ENCODE measurements around the gene SRGAP1. TPM values are rescaled to one million over a fixed set of nuclear protein-coding genes. Genes with fewer than 3 reads are reported as not detected.

SRGAP1 gene
- total RNA-seq, 2 experiments from 2014 or later: not detected

- CTCF ChIA-PET: no interaction called here
These were observed 150.2 kb downstream of the SRGAP1 start for GRCh38 chr12:63994704-63995103.

GRCh38 chr12:63995512-63995911 lies 151.0 kb downstream of the SRGAP1 start:
- CTCF ChIA-PET: no interaction called here
- Mint-ChIP-seq H3K36me3 (ENCODE audit: low read depth) (no peaks in the 10 kb centered on the region), H3K27ac (no peak overlapping the region), H3K9me3 (ENCODE audit: insufficient read depth) (no peaks in the 10 kb centered on the region), H3K4me3 (no peak overlapping the region), H3K4me1 (ENCODE audit: low read depth) (no peaks in the 10 kb centered on the region), H3K27me3 (ENCODE audit: low read depth) (peaks cover 10% of the 10 kb centered on the region)
- ATAC-seq (no peak), DNase-seq (no peak)
- POLR2A ChIA-PET: no interaction called here

More at GRCh38 chr12:63994704-63995103, 150.2 kb downstream of the SRGAP1 start:
- DNase-seq (no peak), ATAC-seq (no peak)
- no peaks in the 10 kb centered on the region for H3K9me3 Mint-ChIP-seq (ENCODE audit: insufficient read depth)
- H3K4me1 Mint-ChIP-seq (ENCODE audit: low read depth): no peaks in the 10 kb centered on the region
- no peak overlapping the region for H3K4me3 Mint-ChIP-seq
- H3K27ac Mint-ChIP-seq: no peak overlapping the region
- POLR2A ChIA-PET: no interaction called here
- H3K36me3 Mint-ChIP-seq (ENCODE audit: low read depth): no peaks in the 10 kb centered on the region
- H3K27me3 Mint-ChIP-seq (ENCODE audit: low read depth): peaks cover 10% of the 10 kb centered on the region

- POLR2A ChIA-PET: no interaction called here
- CTCF ChIA-PET: interaction anchor here (1.5 kb wide), 1 partner anchor 154 kb away, joined by 3 read pairs; no protein-coding TSS in a partner anchor
- Mint-ChIP-seq H3K4me3 (no peak overlapping the region), H3K9me3 (ENCODE audit: insufficient read depth) (no peaks in the 10 kb centered on the region), H3K27ac (no peak overlapping the region), H3K27me3 (ENCODE audit: low read depth) (peaks cover 10% of the 10 kb centered on the region), H3K4me1 (ENCODE audit: low read depth) (no peaks in the 10 kb centered on the region), H3K36me3 (ENCODE audit: low read depth) (no peaks in the 10 kb centered on the region)
- DNase-seq (no peak), ATAC-seq (no peak)
These were observed 152.1 kb downstream of the SRGAP1 start for GRCh38 chr12:63996556-63996955.

GRCh38 chr12:63997198-63997597 lies 152.7 kb downstream of the SRGAP1 start:
- ChIA-PET POLR2A (no interaction called here), CTCF (interaction anchor here (1.5 kb wide), 1 partner anchor 154 kb away, joined by 3 read pairs; no protein-coding TSS in a partner anchor)
- H3K9me3 Mint-ChIP-seq (ENCODE audit: insufficient read depth): no peaks in the 10 kb centered on the region
- H3K4me3 Mint-ChIP-seq: no peak overlapping the region
- H3K36me3 Mint-ChIP-seq (ENCODE audit: low read depth): no peaks in the 10 kb centered on the region
- no peak overlapping the region for H3K27ac Mint-ChIP-seq
- H3K4me1 Mint-ChIP-seq (ENCODE audit: low read depth): no peaks in the 10 kb centered on the region
- H3K27me3 Mint-ChIP-seq (ENCODE audit: low read depth): peaks cover 7% of the 10 kb centered on the region
- ATAC-seq (no peak), DNase-seq (no peak)

GRCh38 chr12:63998584-63998983 lies 154.1 kb downstream of the SRGAP1 start:
- Mint-ChIP-seq H3K27ac (no peak overlapping the region), H3K4me1 (ENCODE audit: low read depth) (no peaks in the 10 kb centered on the region), H3K27me3 (ENCODE audit: low read depth) (peaks cover 7% of the 10 kb centered on the region), H3K4me3 (no peak overlapping the region), H3K9me3 (ENCODE audit: insufficient read depth) (no peaks in the 10 kb centered on the region), H3K36me3 (ENCODE audit: low read depth) (no peaks in the 10 kb centered on the region)
- ChIA-PET POLR2A (no interaction called here), CTCF (interaction anchor here (1.0 kb wide), 1 partner anchor 11 kb away, joined by 3 read pairs; no protein-coding TSS in a partner anchor)
- DNase-seq (no peak), ATAC-seq (no peak)

- H3K9me3 Mint-ChIP-seq (ENCODE audit: insufficient read depth): no peaks in the 10 kb centered on the region
- H3K27me3 Mint-ChIP-seq (ENCODE audit: low read depth): peaks cover 5% of the 10 kb centered on the region
- H3K36me3 Mint-ChIP-seq (ENCODE audit: low read depth): no peaks in the 10 kb centered on the region
- DNase-seq (no peak), ATAC-seq (no peak)
- no peak overlapping the region for H3K4me3 Mint-ChIP-seq
- POLR2A ChIA-PET: no interaction called here
- no peak overlapping the region for H3K27ac Mint-ChIP-seq
- CTCF ChIA-PET: no interaction called here
- H3K4me1 Mint-ChIP-seq (ENCODE audit: low read depth): no peaks in the 10 kb centered on the region
These were observed 155.4 kb downstream of the SRGAP1 start for GRCh38 chr12:63999853-64000252.

- H3K27me3 Mint-ChIP-seq (ENCODE audit: low read depth): no peaks in the 10 kb centered on the region
- no peak for ATAC-seq
- H3K36me3 Mint-ChIP-seq (ENCODE audit: low read depth): no peaks in the 10 kb centered on the region
- CTCF ChIA-PET: no interaction called here
- POLR2A ChIA-PET: no interaction called here
- no peak overlapping the region for H3K4me3 Mint-ChIP-seq
- H3K9me3 Mint-ChIP-seq (ENCODE audit: insufficient read depth): no peaks in the 10 kb centered on the region
- no peaks in the 10 kb centered on the region for H3K4me1 Mint-ChIP-seq (ENCODE audit: low read depth)
- DNase-seq: no peak
- H3K27ac Mint-ChIP-seq: no peak overlapping the region
These were observed 156.9 kb downstream of the SRGAP1 start for GRCh38 chr12:64001439-64001838.

- H3K36me3 Mint-ChIP-seq (ENCODE audit: low read depth): no peaks in the 10 kb centered on the region
- H3K4me3 Mint-ChIP-seq: no peak overlapping the region
- CTCF ChIA-PET: no interaction called here
- POLR2A ChIA-PET: no interaction called here
- H3K27ac Mint-ChIP-seq: no peak overlapping the region
- no peaks in the 10 kb centered on the region for H3K9me3 Mint-ChIP-seq (ENCODE audit: insufficient read depth)
- ATAC-seq: no peak
- DNase-seq: no peak
- H3K27me3 Mint-ChIP-seq (ENCODE audit: low read depth): no peaks in the 10 kb centered on the region
- H3K4me1 Mint-ChIP-seq (ENCODE audit: low read depth): no peaks in the 10 kb centered on the region
These were observed 160.1 kb downstream of the SRGAP1 start for GRCh38 chr12:64004641-64005040.

- ATAC-seq (no peak), DNase-seq (no peak)
- H3K4me3 Mint-ChIP-seq: no peak overlapping the region
- ChIA-PET POLR2A (no interaction called here), CTCF (no interaction called here)
- no peak overlapping the region for H3K27ac Mint-ChIP-seq
- H3K4me1 Mint-ChIP-seq (ENCODE audit: low read depth): no peaks in the 10 kb centered on the region
- peaks cover 2% of the 10 kb centered on the region for H3K27me3 Mint-ChIP-seq (ENCODE audit: low read depth)
- no peaks in the 10 kb centered on the region for H3K36me3 Mint-ChIP-seq (ENCODE audit: low read depth)
- H3K9me3 Mint-ChIP-seq (ENCODE audit: insufficient read depth): no peaks in the 10 kb centered on the region
These were observed 161.8 kb downstream of the SRGAP1 start for GRCh38 chr12:64006211-64006825.

GRCh38 chr12:64007853-64008252 lies 163.4 kb downstream of the SRGAP1 start:
- Mint-ChIP-seq H3K9me3 (ENCODE audit: insufficient read depth) (no peaks in the 10 kb centered on the region), H3K4me1 (ENCODE audit: low read depth) (no peaks in the 10 kb centered on the region), H3K36me3 (ENCODE audit: low read depth) (no peaks in the 10 kb centered on the region), H3K4me3 (no peak overlapping the region), H3K27me3 (ENCODE audit: low read depth) (peaks cover 2% of the 10 kb centered on the region), H3K27ac (no peak overlapping the region)
- ATAC-seq (no peak), DNase-seq (no peak)
- POLR2A ChIA-PET: no interaction called here
- CTCF ChIA-PET: no interaction called here

- Mint-ChIP-seq H3K9me3 (ENCODE audit: insufficient read depth) (no peaks in the 10 kb centered on the region), H3K27me3 (ENCODE audit: low read depth) (peaks cover 2% of the 10 kb centered on the region), H3K4me3 (no peak overlapping the region), H3K27ac (no peak overlapping the region), H3K4me1 (ENCODE audit: low read depth) (no peaks in the 10 kb centered on the region), H3K36me3 (ENCODE audit: low read depth) (no peaks in the 10 kb centered on the region)
- ChIA-PET CTCF (no interaction called here), POLR2A (no interaction called here)
- DNase-seq (no peak), ATAC-seq (no peak)
These were observed 164.1 kb downstream of the SRGAP1 start for GRCh38 chr12:64008596-64008995.

- DNase-seq: no peak
- ChIA-PET CTCF (no interaction called here), POLR2A (no interaction called here)
- Mint-ChIP-seq H3K4me1 (ENCODE audit: low read depth) (no peaks in the 10 kb centered on the region), H3K27ac (no peak overlapping the region), H3K9me3 (ENCODE audit: insufficient read depth) (no peaks in the 10 kb centered on the region), H3K4me3 (no peak overlapping the region), H3K36me3 (ENCODE audit: low read depth) (no peaks in the 10 kb centered on the region), H3K27me3 (ENCODE audit: low read depth) (peaks cover 2% of the 10 kb centered on the region)
- ATAC-seq: no peak
These were observed 165.0 kb downstream of the SRGAP1 start for GRCh38 chr12:64009321-64010068.
